HCT116 (cell line): ENCODE data around the gene TMEM247. TPM values are rescaled to one million over a fixed set of nuclear protein-coding genes. Genes with fewer than 3 reads are reported as not detected.

ENCODE experiments used
- ATAC-seq: fragments of 200-7000 bp; cut with Tn5 transposase; 2 replicates; pipeline ENCODE4 v1.9.1; 2020; ENCODE audit warnings: mild to moderate bottlenecking, moderate library complexity
- Bru-seq: library from RNA; stranded (reverse); fragments of 400-500 nt; gene quantifications from one replicate; lab custom pipeline; 2021; lab: Mats Ljungman, UMichigan
- BruChase-seq, 2 experiments: library from RNA; stranded (reverse); fragments of 400-500 nt; gene quantifications; one replicate each; lab custom pipeline; 2021; lab: Mats Ljungman, UMichigan
- BruUV-seq: library from RNA; stranded (reverse); fragments of 400-500 nt; replicated peaks from 2 replicates; lab custom pipeline; 2021; lab: Mats Ljungman, UMichigan
- CTCF ChIA-PET: fragments of 300-600 bp; sonication (Branson Sonifier 250); formaldehyde crosslinking; loops from one replicate; lab custom pipeline; 2021; ENCODE audit warnings: antibody characterized with exemption; lab: Charles Lee
- POLR2A ChIA-PET: fragments of 300-600, 350-600 bp; sonication (Branson Sonifier 250); formaldehyde crosslinking; loops from one replicate; lab custom pipeline; 2021; ENCODE audit warnings: antibody characterized with exemption; lab: Charles Lee
- RAD21 ChIA-PET, 2 experiments: fragments of 300-600 bp; sonication (Branson Sonifier 250); formaldehyde crosslinking; loops; one replicate each; lab custom pipeline; 2023; ENCODE audit warnings: low total read pairs in 2 of 2; ENCODE audit not compliant: uncharacterized antibody in 2 of 2, unreplicated experiment in 2 of 2, low non-redundant PET in 1 of 2; lab: Charles Lee
- DNase-seq: peaks from one replicate; pipeline ENCODE4 v3.0.0-alpha.2; 2010; ENCODE audit warnings: low read depth, low spot score
- H2AFZ ChIP-seq: fragments of 200-600 bp; shearing (Covaris generic), sonication (generic); 2 replicates; pipeline ENCODE4 v1.6.1; 2017; ENCODE audit warnings: low read depth, mixed run types, mixed read lengths, antibody characterized with exemption, low read length; ENCODE audit not compliant: poor library complexity, severe bottlenecking
- H3K27ac ChIP-seq: 2 replicates; pipeline ENCODE4 v1.5.1; 2012; ENCODE audit warnings: low read depth, low read length
- H3K27me3 ChIP-seq: fragments of 200-600 bp; sonication (generic); 2 replicates; pipeline ENCODE4 v1.6.1; 2016; ENCODE audit warnings: mixed run types, low read length, mixed read lengths; ENCODE audit not compliant: insufficient read depth
- H3K36me3 ChIP-seq, 2 experiments: fragments of 200-500 bp in 1 of 2; fragments of 200-600 bp in 1 of 2; sonication (Bioruptor generic) in 1 of 2; sonication (generic) in 1 of 2; 2 replicates each; pipeline versions ENCODE4 v1.5.1 to v1.6.1; 2014 to 2016; ENCODE audit warnings: low read length in 2 of 2, inconsistent platforms in 1 of 2, mixed read lengths in 1 of 2, mixed run types in 1 of 2; ENCODE audit not compliant: insufficient read depth in 2 of 2, control insufficient read depth in 1 of 2
- H3K4me1 ChIP-seq, 2 experiments: fragments of 200-600 bp in 1 of 2; sonication (generic) in 1 of 2; 2 replicates each; pipeline versions ENCODE4 v1.5.1 to v1.6.1; 2012 to 2017; ENCODE audit warnings: low read length in 2 of 2, inconsistent platforms in 1 of 2, mild to moderate bottlenecking in 1 of 2, mixed read lengths in 1 of 2, mixed run types in 1 of 2, moderate library complexity in 1 of 2; ENCODE audit not compliant: insufficient read depth in 2 of 2, control insufficient read depth in 1 of 2
- H3K4me2 ChIP-seq: fragments of 200-600 bp; sonication (generic); 2 replicates; pipeline ENCODE4 v1.6.1; 2017; ENCODE audit warnings: mixed run types, low read length, mixed read lengths
- H3K4me3 ChIP-seq, 2 experiments: fragments of 200-600 bp in 1 of 2; sonication (generic) in 1 of 2; replicated peaks in 1 of 2; 2 replicates each; pipeline ENCODE4 v1.5.1; 2011 to 2016; ENCODE audit warnings: low read length in 2 of 2, control low read depth in 1 of 2, low read depth in 1 of 2, mild to moderate bottlenecking in 1 of 2, mixed read lengths in 1 of 2, mixed run types in 1 of 2
- H3K79me2 ChIP-seq: fragments of 200-600 bp; sonication (generic); 2 replicates; pipeline ENCODE4 v1.6.1; 2017; ENCODE audit warnings: mild to moderate bottlenecking, mixed run types, low read length, moderate library complexity, mixed read lengths; ENCODE audit not compliant: insufficient read depth
- H3K9ac ChIP-seq: fragments of 200-600 bp; sonication (generic); 2 replicates; pipeline ENCODE4 v1.6.1; 2016; ENCODE audit warnings: low read length, mixed read lengths
- H3K9me2 ChIP-seq: fragments of 200-600 bp; sonication (generic), shearing (Covaris generic); 2 replicates; pipeline ENCODE4 v1.6.1; 2017; ENCODE audit warnings: mixed run types, mild to moderate bottlenecking, moderate library complexity; ENCODE audit not compliant: insufficient read depth
- H3K9me3 ChIP-seq, 2 experiments: fragments of 200-500 bp in 1 of 2; fragments of 200-600 bp in 1 of 2; sonication (Bioruptor generic) in 1 of 2; sonication (generic) in 1 of 2; 2 replicates each; pipeline ENCODE4 v1.6.1; 2014 to 2017; ENCODE audit warnings: low read length in 2 of 2, mixed read lengths in 2 of 2, inconsistent platforms in 1 of 2, low read depth in 1 of 2, mild to moderate bottlenecking in 1 of 2, mixed run types in 1 of 2, moderate library complexity in 1 of 2; ENCODE audit not compliant: control insufficient read depth in 1 of 2, insufficient read depth in 1 of 2
- H4K20me1 ChIP-seq: fragments of 200-600 bp; sonication (generic), shearing (Covaris generic); 2 replicates; pipeline ENCODE4 v1.6.1; 2017; ENCODE audit warnings: mixed run types, mild to moderate bottlenecking, moderate library complexity; ENCODE audit not compliant: insufficient read depth
- ATF3 ChIP-seq: IDR thresholded peaks from 2 replicates; pipeline ENCODE4 v1.6.1; 2012
- CEBPB ChIP-seq: IDR thresholded peaks from 2 replicates; pipeline ENCODE4 v1.6.1; 2012; ENCODE audit warnings: low read depth
- CTCF ChIP-seq, 3 experiments: fragments of 200-600 bp in 1 of 3; sonication (generic) in 1 of 3; IDR thresholded peaks in 2 of 3; conservative IDR thresholded peaks in 1 of 3; 2 replicates each; pipeline ENCODE4 v1.5.1; 2012 to 2017; ENCODE audit warnings: low read depth in 2 of 3, low read length in 2 of 3, antibody characterized with exemption in 1 of 3, borderline replicate concordance in 1 of 3, control low read depth in 1 of 3, mild to moderate bottlenecking in 1 of 3, mixed read lengths in 1 of 3, mixed run types in 1 of 3, moderate library complexity in 1 of 3; ENCODE audit not compliant: insufficient read depth in 1 of 3
- EZH2phosphoT487 ChIP-seq: fragments of 200-600 bp; IDR thresholded peaks from 2 replicates; pipeline ENCODE4 v1.6.1; 2018; ENCODE audit warnings: antibody characterized with exemption, borderline replicate concordance
- FOSL1 ChIP-seq: IDR thresholded peaks from 2 replicates; pipeline ENCODE4 v1.6.1; 2012; ENCODE audit warnings: low read depth
- MAX ChIP-seq: IDR thresholded peaks from 2 replicates; pipeline ENCODE4 v1.6.1; 2012
- RAD21 ChIP-seq: IDR thresholded peaks from 2 replicates; pipeline ENCODE4 v1.6.1; 2012; ENCODE audit warnings: low read depth, mild to moderate bottlenecking
- REST ChIP-seq: IDR thresholded peaks from 2 replicates; pipeline ENCODE4 v1.6.1; 2012; ENCODE audit warnings: low read depth
- SIN3A ChIP-seq: IDR thresholded peaks from 2 replicates; pipeline ENCODE4 v1.6.1; 2012; ENCODE audit warnings: low read depth
- SRF ChIP-seq: IDR thresholded peaks from 2 replicates; pipeline ENCODE4 v1.6.1; 2012; ENCODE audit warnings: low read depth
- TCF7L2 ChIP-seq: IDR thresholded peaks from 2 replicates; pipeline ENCODE4 v1.7.0; 2011; ENCODE audit warnings: borderline replicate concordance, inconsistent platforms; ENCODE audit not compliant: insufficient read depth, insufficient read length; ENCODE audit errors: extremely low read depth
- intact Hi-C: fragments of 100-400 bp; cut with micrococcal nuclease; formaldehyde crosslinking; loops from 2 replicates; pipeline ENCODE4 v1.10.0; 2022
- long read RNA-seq: library from polyadenylated mRNA; unstranded; transcript quantifications from one replicate; pipeline ENCODE4 v2.0.0, GENCODE V29; 2021; ENCODE audit not compliant: unreplicated experiment
- polyA plus RNA-seq: library from polyadenylated mRNA; unstranded; fragments of >200 nt; gene quantifications from 2 replicates; pipeline ENCODE4 v1.2.1, GENCODE V29; 2012; ENCODE audit warnings: missing spikeins
- total RNA-seq: library from RNA; stranded (reverse); gene quantifications from one replicate; pipeline ENCODE4 v1.2.1, GENCODE V29; 2021; ENCODE audit not compliant: unreplicated experiment

TMEM247 gene
- not detected for total RNA-seq
- polyA plus RNA-seq: not detected in 2 replicates
- Bru-seq, nascent RNA: not detected
- not detected for BruChase-seq, experiment 1, labeled RNA remaining after a 6-hour chase
- BruChase-seq, experiment 2, labeled RNA remaining after a 2-hour chase: not detected
- long read RNA-seq: 0 reads

GRCh38 chr2:46479265-46479664, at the start of gene TMEM247:
TSS of gene TMEM247 (plus strand) at chr2:46479565.
- Histone ChIP-seq H3K27me3 (0 out of 2 replicates have a peak, but pooled peaks cover 3% of the 10 kb centered on the region), H3K9ac (no peak within 1 kb of the TSS), H3K36me3 (no peaks in the 10 kb centered on the region), H2AFZ (no peak within 1 kb of the TSS), H3K4me3 (no peak within 1 kb of the TSS), H3K27ac (no peak within 1 kb of the TSS), H3K9me3 (no peaks in the 10 kb centered on the region), H3K4me1 (0 out of 4 replicates have a peak, but pooled peaks cover 0 to 3% of the 10 kb centered on the region in 2 experiments), H3K9me2 (no peaks in the 10 kb centered on the region), H4K20me1 (no peaks in the 10 kb centered on the region), H3K79me2 (no peaks in the 10 kb centered on the region), H3K4me2 (no peak within 1 kb of the TSS)
- POLR2A ChIA-PET: no interaction called here
- CTCF ChIA-PET: no interaction called here
- RAD21 ChIA-PET: no interaction called here
- intact Hi-C loops: no loop called here
- DNase-seq (no peak), ATAC-seq (no peak)
- no peak for TF ChIP-seq TCF7L2
- no peak for TF ChIP-seq REST
- TF ChIP-seq FOSL1: no peak
- no peak for TF ChIP-seq RAD21
- no TSS peak for BruUV-seq

- no peak overlapping the region for H3K4me2 ChIP-seq
- ChIA-PET CTCF (no interaction called here), RAD21 (no interaction called here), POLR2A (no interaction called here)
- H3K36me3 ChIP-seq: no peaks in the 10 kb centered on the region
- DNase-seq (no peak), ATAC-seq (no peak)
- no peak overlapping the region for H3K27ac ChIP-seq
- no peak overlapping the region for H2AFZ ChIP-seq
- no peaks in the 10 kb centered on the region for H3K9me3 ChIP-seq
- no peaks in the 10 kb centered on the region for H3K4me1 ChIP-seq
- H3K27me3 ChIP-seq: no peaks in the 10 kb centered on the region
- no peaks in the 10 kb centered on the region for H3K9me2 ChIP-seq
- TF ChIP-seq CEBPB: no peak
- TF ChIP-seq MAX: no peak
- TF ChIP-seq FOSL1: no peak
- TF ChIP-seq SIN3A: no peak
- TF ChIP-seq RAD21: no peak
- TF ChIP-seq EZH2phosphoT487: no peak
- no peak for TF ChIP-seq CTCF (IDR thresholded peaks at IDR 0.05 in 2 of 3, conservative IDR thresholded peaks at IDR 0.05 in 1 of 3; ENCODE audit: borderline replicate concordance in 1 of 3, insufficient read depth in 1 of 3, low read depth in 2 of 3, low read length in 2 of 3)
- TF ChIP-seq SRF: no peak
- no peak for TF ChIP-seq ATF3
- no peak overlapping the region for H3K4me3 ChIP-seq
- H4K20me1 ChIP-seq: no peaks in the 10 kb centered on the region
- no peak overlapping the region for H3K9ac ChIP-seq
- intact Hi-C loops: no loop called here
- no TSS peak for BruUV-seq
- H3K79me2 ChIP-seq: no peaks in the 10 kb centered on the region
Observed at GRCh38 chr2:46430413-46430812, 49.0 kb upstream of the TMEM247 start.
